WI38 (cell line): ENCODE measurements around the gene UXS1.

Experiments
- H3K4me3 ChIP-seq: 2 replicates; pipeline ENCODE4 v1.5.1; 2011; ENCODE audit warnings: low read depth, mild to moderate bottlenecking, control low read depth, low read length
- TF ChIP-seq, protein P1 (sequence below): IDR thresholded peaks from 2 replicates; pipeline ENCODE4 v1.5.1; 2012; ENCODE audit warnings: low read depth, mild to moderate bottlenecking, control low read depth, low read length

Gene UXS1

DNA sequence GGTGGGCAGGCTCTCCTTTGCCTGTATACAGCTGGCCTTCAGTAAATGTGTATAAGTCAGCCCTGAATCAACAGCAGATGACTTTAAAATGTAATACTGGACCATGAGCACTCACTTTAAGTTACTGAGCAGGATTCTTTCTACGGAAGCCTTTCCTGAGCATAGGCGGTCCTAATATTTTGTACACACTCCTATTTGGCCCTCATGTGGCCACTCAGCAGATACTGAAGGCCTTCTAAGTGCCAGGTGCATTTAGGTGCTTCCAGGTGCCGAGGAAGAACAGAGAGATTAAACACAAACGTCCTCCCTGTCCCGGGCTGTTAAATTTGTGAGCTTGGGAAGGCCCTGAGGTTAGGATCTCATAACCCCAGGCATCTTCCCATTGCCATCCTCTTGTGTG lies 27.0 kb downstream of the UXS1 start:
- TF ChIP-seq, protein P1, sequence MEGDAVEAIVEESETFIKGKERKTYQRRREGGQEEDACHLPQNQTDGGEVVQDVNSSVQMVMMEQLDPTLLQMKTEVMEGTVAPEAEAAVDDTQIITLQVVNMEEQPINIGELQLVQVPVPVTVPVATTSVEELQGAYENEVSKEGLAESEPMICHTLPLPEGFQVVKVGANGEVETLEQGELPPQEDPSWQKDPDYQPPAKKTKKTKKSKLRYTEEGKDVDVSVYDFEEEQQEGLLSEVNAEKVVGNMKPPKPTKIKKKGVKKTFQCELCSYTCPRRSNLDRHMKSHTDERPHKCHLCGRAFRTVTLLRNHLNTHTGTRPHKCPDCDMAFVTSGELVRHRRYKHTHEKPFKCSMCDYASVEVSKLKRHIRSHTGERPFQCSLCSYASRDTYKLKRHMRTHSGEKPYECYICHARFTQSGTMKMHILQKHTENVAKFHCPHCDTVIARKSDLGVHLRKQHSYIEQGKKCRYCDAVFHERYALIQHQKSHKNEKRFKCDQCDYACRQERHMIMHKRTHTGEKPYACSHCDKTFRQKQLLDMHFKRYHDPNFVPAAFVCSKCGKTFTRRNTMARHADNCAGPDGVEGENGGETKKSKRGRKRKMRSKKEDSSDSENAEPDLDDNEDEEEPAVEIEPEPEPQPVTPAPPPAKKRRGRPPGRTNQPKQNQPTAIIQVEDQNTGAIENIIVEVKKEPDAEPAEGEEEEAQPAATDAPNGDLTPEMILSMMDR: no peak
- no peak overlapping the region for H3K4me3 ChIP-seq

DNA sequence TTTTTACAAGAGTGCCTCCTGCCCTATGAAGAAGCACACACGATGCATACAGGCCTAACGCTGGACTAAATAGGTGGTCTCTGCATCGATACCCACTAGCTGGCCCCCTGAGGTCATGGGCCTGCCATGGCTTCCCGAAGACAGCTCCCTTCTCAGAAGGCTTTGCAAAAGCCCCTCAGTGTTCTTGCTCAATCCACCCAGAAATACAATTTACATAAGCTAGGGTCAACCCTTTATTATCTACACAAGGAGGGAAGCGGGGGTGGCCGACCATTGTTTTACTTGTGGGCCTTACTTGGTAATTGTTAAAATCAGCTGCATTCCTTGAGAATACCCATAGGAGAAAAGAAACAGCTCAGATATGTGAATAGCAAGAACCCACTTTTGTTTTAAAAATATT lies 28.5 kb downstream of the UXS1 start:
- TF ChIP-seq, protein P1: no peak
- H3K4me3 ChIP-seq: no peak overlapping the region

DNA sequence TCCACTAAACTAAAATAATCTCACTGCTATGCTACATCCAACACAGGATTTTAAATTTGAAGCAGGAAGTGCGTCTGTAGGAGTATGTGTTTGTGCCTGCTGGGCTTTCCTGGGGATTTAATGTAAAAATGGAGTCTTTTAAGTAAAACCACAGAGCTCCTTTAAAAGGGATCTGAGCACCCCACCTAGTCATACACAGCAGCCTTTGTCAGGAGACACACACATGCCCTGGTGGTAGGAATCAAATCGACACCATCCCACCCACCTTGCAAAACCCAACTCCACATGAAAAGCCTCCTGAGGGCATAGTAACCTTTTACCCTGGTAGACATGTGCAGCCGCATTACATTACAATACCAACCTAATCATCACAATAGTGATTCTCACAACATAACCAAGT lies 29.1 kb downstream of the UXS1 start:
- no peak overlapping the region for H3K4me3 ChIP-seq
- TF ChIP-seq, protein P1: no peak

DNA sequence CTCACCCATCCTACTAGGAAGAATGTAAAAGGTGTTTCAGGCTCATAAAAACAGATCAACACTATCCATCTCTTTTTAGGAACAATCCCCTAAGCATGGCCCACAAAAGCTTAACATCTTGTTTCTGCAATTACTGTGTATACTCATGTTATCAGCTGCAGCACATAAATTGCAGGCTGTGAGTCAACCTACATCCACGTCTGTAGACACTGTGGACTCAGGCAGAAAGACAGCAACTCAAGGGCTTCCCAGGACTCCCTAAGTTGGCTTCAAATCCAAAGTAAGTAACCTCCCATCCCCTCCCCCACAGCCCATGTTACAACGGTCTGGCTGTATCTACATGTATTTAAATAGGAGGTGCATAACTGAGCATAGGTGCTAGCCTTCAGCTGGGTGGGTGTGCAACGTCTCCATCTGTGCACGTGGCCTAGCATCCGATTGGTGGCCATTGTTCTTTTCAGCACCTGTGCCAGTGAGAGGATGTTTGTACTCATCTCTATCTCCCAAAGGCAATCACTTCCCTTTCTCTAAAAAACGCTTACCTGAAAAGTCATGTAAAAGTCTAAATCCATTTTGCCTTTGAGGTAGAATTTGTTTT lies 30.1 kb downstream of the UXS1 start:
- TF ChIP-seq, protein P1: no peak
- H3K4me3 ChIP-seq: no peak overlapping the region

DNA sequence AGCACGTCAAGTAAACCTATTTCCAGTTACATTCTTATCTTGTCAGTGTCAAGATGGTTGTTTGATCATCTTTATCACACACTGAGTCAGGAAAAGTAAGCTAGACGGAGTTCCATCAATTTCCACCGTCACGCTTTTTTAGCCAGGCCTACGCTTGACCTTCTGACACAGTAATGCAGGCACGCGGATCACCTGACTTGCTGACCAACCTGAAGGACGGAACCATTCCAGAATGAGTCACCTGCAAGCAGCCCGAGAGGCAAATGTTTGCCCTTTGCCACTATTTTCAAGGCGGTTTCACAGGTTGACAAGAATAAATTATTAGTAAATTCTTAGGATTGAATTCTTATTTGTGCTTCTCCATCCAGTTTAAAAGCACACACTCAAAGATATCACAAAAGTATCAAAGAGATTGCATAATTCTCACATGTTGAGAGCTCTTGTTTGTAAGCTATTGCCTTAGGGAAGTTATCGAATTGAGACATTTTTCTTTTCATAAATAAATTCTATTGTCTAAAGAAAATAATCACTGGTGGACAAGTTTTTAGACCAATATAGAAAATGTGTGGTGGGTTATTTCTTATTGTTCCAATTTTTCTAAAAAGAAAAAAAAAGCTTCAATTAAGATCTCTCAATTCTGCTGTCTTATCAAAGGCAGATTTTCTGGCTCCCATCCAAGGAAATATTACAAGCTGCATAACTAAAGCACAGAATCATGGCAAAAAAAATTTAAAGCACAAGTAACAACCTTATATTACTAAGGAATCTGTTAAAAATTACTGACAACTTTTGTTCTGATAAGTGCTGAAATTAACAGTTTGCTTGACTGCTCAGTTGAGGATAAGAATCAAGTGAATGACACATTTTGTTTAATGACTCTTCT lies 31.9 kb downstream of the UXS1 start:
- H3K4me3 ChIP-seq: no peak overlapping the region
- TF ChIP-seq, protein P1: no peak

DNA sequence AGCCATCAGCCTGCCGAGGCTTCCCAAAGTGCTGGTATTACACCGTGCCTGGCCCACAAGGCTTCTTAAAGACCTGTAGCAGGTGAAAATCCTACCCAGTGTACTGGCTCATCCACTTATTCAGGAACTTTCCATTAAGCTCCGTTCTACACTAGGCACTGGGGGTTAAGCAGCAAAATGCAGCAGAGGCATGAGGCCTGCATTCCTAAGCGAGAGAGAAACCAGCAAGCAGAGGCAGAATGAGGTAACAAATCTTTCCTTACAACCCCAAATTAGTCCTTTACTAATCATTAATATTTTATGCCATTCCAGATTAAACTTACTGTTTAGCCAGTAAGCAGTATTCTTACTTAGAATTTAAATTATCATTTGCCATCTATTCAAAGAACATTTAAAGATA lies 32.8 kb downstream of the UXS1 start:
- TF ChIP-seq, protein P1: no peak
- no peak overlapping the region for H3K4me3 ChIP-seq

DNA sequence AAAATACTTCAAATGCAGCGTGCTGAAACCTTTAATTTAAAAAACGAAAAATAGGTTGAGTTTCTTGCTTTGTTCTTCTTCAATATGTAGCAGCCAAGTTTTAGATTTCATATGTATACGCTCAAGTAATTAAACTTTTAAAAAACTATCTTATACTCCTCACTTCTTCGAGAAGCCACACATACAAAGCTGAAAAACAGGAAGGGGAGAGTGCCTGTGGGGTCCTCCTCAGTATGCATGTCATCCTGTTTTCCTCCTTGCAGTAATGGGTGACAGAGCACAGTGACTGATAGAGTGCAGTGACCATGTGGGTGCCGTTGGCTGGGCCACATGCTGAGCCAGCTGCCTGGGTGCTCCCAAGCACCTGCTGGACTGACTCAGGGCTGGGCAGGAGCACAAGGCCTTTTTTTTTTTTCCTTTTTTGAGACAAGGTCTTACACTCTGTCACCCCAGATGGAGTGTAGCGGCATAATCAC lies 33.3 kb downstream of the UXS1 start:
- TF ChIP-seq, protein P1: no peak
- no peak overlapping the region for H3K4me3 ChIP-seq
